Nephron progenitor cell (in vitro differentiated cells): ENCODE measurements around the gene BRPF1.

Source experiments
- DNase-seq: peaks from one replicate; pipeline ENCODE4 v3.0.0; 2021
- H3K27ac Mint-ChIP-seq: 2 replicates; pipeline ENCODE4 v1.8.0; 2021; ENCODE audit warnings: mild to moderate bottlenecking, moderate library complexity, mixed read lengths
- H3K27me3 Mint-ChIP-seq: 2 replicates; pipeline ENCODE4 v1.8.0; 2021; ENCODE audit warnings: mild to moderate bottlenecking, low read depth, mixed read lengths; ENCODE audit not compliant: poor library complexity
- H3K36me3 Mint-ChIP-seq: 2 replicates; pipeline ENCODE4 v1.8.0; 2021; ENCODE audit warnings: low read depth, mixed read lengths
- H3K4me1 Mint-ChIP-seq: 2 replicates; pipeline ENCODE4 v1.8.0; 2021; ENCODE audit warnings: mixed read lengths
- H3K4me3 Mint-ChIP-seq: 2 replicates; pipeline ENCODE4 v1.8.0; 2021; ENCODE audit warnings: mild to moderate bottlenecking, moderate library complexity, mixed read lengths
- H3K9me3 Mint-ChIP-seq: 2 replicates; pipeline ENCODE4 v1.8.0; 2021; ENCODE audit warnings: mild to moderate bottlenecking, moderate library complexity, mixed read lengths
- TF ChIP-seq, protein P1 (sequence below): fragments of 200-600 bp; sonication (generic); IDR thresholded peaks from 2 replicates; pipeline ENCODE4 v1.5.0; 2021; ENCODE audit warnings: antibody characterized with exemption

BRPF1 gene

DNA sequence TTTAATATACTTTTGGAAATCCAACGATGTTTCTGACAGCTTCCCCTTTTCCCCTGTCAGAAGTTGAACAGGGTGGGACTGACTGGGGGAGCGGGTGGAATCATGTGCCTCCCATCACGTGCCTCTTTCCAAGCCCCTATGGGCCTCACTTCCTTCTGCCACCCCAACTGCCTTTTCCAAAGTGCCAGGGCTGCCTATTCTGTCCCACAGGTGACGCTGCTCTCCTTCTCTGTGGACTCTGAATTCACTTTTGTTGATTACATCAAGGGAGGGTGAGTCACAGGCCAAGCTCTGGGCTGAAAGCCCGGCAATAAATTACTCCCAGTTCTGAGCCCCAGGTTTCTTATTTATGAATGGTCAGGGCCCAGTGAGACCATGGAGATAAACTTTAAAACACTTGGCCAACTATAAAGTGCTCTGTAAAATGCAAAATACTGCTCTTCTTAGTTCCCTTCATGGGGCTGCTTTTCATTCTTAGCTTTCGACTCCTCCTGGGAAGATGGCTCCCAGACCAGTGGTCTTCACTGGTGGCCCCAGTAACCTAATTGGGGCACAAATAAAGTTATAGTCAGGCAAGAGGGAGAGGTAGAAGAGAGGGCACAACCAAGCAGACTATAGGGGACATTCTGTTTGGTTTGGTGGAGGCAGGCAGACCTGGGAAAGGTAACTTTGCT lies 15.6 kb upstream of the BRPF1 start:
- Mint-ChIP-seq H3K27me3 (peaks cover 35% of the 10 kb centered on the region), H3K36me3 (no peaks in the 10 kb centered on the region), H3K27ac (no peak overlapping the region), H3K4me1 (no peaks in the 10 kb centered on the region), H3K4me3 (no peak overlapping the region), H3K9me3 (no peaks in the 10 kb centered on the region)
- TF ChIP-seq, protein P1, sequence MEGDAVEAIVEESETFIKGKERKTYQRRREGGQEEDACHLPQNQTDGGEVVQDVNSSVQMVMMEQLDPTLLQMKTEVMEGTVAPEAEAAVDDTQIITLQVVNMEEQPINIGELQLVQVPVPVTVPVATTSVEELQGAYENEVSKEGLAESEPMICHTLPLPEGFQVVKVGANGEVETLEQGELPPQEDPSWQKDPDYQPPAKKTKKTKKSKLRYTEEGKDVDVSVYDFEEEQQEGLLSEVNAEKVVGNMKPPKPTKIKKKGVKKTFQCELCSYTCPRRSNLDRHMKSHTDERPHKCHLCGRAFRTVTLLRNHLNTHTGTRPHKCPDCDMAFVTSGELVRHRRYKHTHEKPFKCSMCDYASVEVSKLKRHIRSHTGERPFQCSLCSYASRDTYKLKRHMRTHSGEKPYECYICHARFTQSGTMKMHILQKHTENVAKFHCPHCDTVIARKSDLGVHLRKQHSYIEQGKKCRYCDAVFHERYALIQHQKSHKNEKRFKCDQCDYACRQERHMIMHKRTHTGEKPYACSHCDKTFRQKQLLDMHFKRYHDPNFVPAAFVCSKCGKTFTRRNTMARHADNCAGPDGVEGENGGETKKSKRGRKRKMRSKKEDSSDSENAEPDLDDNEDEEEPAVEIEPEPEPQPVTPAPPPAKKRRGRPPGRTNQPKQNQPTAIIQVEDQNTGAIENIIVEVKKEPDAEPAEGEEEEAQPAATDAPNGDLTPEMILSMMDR = no peak
- no peak for DNase-seq

DNA sequence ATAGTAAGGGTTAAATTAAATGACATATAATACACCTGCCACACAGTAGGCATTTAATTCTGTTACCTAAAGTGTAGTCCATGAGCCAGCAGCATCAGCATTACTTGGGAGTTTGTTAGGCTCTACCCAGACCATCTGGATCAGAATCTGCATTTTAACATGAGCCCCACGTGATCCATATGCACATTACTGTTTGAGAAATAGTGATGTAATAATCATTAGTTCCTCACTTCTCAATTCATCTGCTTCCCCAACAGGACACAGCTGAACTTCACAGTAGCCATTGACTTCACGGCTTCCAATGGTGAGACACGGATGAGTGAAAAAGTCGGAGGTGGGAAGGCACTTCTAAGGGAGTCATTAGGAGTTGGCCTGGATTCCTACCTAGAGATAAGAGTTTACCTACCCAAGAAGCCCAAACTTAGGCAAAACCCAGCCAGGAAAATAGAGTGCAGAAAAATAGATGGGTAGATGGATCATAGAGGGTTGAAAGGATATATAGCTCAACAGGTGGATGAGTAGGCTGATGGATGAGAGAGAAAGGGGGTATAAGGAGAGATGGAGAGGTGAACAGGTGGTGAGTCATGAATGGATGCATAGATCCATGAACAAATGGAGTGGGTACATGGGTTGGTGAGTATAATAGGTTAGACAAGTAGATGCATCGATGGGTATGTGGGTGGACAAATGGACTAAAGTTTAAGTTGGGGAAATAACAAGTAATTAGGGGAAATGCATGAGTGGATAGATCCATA lies 14.6 kb upstream of the BRPF1 start:
- H3K36me3 Mint-ChIP-seq = no peaks in the 10 kb centered on the region
- no peaks in the 10 kb centered on the region for H3K9me3 Mint-ChIP-seq
- H3K27ac Mint-ChIP-seq = no peak overlapping the region
- TF ChIP-seq, protein P1 = no peak
- DNase-seq = no peak
- peaks cover 5% of the 10 kb centered on the region for H3K4me1 Mint-ChIP-seq
- peaks cover 32% of the 10 kb centered on the region for H3K27me3 Mint-ChIP-seq
- H3K4me3 Mint-ChIP-seq = no peak overlapping the region

- TF ChIP-seq, protein P1 = no peak
- Mint-ChIP-seq H3K4me3 (no peak overlapping the region), H3K9me3 (no peaks in the 10 kb centered on the region), H3K27me3 (peaks cover 31% of the 10 kb centered on the region), H3K4me1 (peaks cover 5% of the 10 kb centered on the region), H3K27ac (no peak overlapping the region), H3K36me3 (no peaks in the 10 kb centered on the region)
- DNase-seq = no peak
These were observed 14.0 kb upstream of the BRPF1 start for GRCh38 chr3:9717563-9717962.

DNA sequence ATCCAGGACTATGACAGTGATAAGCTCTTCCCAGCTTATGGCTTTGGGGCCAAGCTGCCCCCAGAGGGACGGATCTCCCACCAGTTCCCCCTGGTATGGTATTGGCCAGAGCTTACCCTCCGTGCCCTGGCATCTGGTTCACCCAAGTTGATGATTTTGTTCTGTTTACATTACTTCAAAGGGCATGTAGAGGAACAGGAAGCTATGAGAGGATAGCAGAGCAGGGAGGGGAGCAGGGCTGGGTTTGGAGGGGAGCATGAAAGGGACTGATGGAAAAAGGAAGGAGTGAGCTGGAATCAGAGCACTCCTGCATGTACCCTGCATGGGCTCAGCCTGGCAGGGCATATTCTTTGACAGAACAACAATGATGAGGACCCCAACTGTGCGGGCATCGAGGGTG lies 13.4 kb upstream of the BRPF1 start:
- Mint-ChIP-seq H3K27ac (no peak overlapping the region), H3K4me1 (peaks cover 5% of the 10 kb centered on the region), H3K9me3 (no peaks in the 10 kb centered on the region), H3K27me3 (peaks cover 25% of the 10 kb centered on the region), H3K4me3 (no peak overlapping the region), H3K36me3 (no peaks in the 10 kb centered on the region)
- no peak for DNase-seq
- TF ChIP-seq, protein P1 = no peak

GRCh38 chr3:9721015-9721699 lies 10.4 kb upstream of the BRPF1 start:
- peaks cover 5% of the 10 kb centered on the region for H3K4me1 Mint-ChIP-seq
- H3K9me3 Mint-ChIP-seq = no peaks in the 10 kb centered on the region
- peaks cover 20% of the 10 kb centered on the region for H3K27me3 Mint-ChIP-seq
- TF ChIP-seq, protein P1 = no peak
- H3K36me3 Mint-ChIP-seq = no peaks in the 10 kb centered on the region
- no peak for DNase-seq
- no peak overlapping the region for H3K4me3 Mint-ChIP-seq
- no peak overlapping the region for H3K27ac Mint-ChIP-seq
